Measurements from ENCODE around the gene GLS. TPM values are rescaled to one million over a fixed set of nuclear protein-coding genes. Genes with fewer than 3 reads are reported as not detected.

GLS gene
- total and polyA plus RNA-seq, 2 donors (not counting 3 experiments of a cell fraction or from before 2014, with no cell fraction given) = 49.0 to 183 TPM

DNA sequence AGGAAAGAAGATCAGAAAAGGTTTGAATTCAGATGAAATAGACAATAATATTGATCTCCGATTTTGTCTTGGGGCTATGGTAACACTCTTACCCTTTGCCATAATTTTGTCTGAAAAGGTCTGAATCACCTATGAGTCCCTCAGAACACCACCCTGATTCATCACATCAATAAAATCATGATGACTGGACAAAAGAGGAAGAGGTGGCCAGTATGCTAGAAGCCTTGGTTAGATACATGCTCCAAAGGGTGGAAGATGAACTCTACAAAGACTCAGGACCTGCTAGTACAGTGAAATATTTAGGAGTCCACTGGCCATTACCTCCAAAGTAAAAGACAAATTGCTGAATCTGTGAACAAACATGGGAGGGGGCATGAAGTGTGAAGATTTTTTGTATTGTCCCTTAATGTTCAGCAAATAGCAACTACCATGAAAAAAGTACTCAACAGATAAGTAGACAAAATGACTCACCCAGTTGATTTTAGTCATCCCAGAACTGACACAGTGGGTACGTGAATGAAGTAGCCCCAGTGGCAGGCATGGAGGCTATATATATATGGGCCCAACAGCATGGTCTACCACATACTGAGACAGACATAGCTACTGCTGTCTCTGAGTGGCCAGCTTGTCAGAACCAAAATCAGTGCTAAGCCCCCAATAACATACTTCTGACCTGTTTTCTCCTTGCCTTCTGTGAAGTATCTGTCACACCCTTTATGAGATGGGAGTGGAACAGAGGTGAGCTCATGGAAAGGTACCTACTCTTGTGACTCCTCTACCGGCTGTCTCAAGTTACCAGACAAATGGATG is 36.5 kb upstream of the GLS start:
- dilution Hi-C loops (cut with MboI; ENCODE audit: extremely low pct_ligation_motif_present, low sequenced_read_pairs) (no loop called here), intact Hi-C loops (cut with micrococcal nuclease) (no loop called here)
- Histone ChIP-seq H2AFZ (ENCODE audit: low read depth, low read length) (no peak overlapping the region), H3K4me2 (ENCODE audit: insufficient read depth, low read length) (no peak overlapping the region), H3K79me2 (ENCODE audit: control insufficient read depth, insufficient read depth, low read length) (no peaks in the 10 kb centered on the region), H3K36me3 (ENCODE audit: control insufficient read depth in 2 of 2, extremely low read depth in 1 of 2, insufficient read depth in 2 of 2, low read length in 2 of 2) (no peaks in the 10 kb centered on the region), H4K20me1 (replicated peaks; ENCODE audit: control insufficient read depth, extremely low read depth, insufficient read depth, low read length) (no peaks in the 10 kb centered on the region), H3K9me1 (replicated peaks; ENCODE audit: control insufficient read depth, extremely low read depth, insufficient read depth, low read length) (no peaks in the 10 kb centered on the region), H3K4me3 (replicated peaks in 1 of 3; ENCODE audit: insufficient read depth in 1 of 3, low read depth in 1 of 3, low read length in 3 of 3) (no peak overlapping the region), H3K27me3 (ENCODE audit: control insufficient read depth in 2 of 2, insufficient read depth in 2 of 2, low read length in 2 of 2) (no peaks in the 10 kb centered on the region), H3K27ac (ENCODE audit: insufficient read depth, low read depth, low read length) (no peak overlapping the region), H3K9me3 (replicated peaks; ENCODE audit: control insufficient read depth, insufficient read depth, low read length) (no peaks in the 10 kb centered on the region), H3K4me1 (ENCODE audit: control insufficient read depth, extremely low read depth, insufficient read depth, low read length) (peaks cover 12% of the 10 kb centered on the region), H3K9ac (replicated peaks; ENCODE audit: extremely low read depth, insufficient read depth, low read length) (no peak overlapping the region)
- ChIA-PET CTCF (no interaction called here), POLR2A (no interaction called here)
- TF ChIP-seq FOS (IDR thresholded peaks at IDR 0.05; ENCODE audit: borderline replicate concordance, insufficient read depth, low read length) = peak; percentile 25
- TF ChIP-seq, protein P1, sequence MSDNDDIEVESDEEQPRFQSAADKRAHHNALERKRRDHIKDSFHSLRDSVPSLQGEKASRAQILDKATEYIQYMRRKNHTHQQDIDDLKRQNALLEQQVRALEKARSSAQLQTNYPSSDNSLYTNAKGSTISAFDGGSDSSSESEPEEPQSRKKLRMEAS (IDR thresholded peaks at IDR 0.05; ENCODE audit: insufficient read depth, insufficient read length) = no peak
- no TSS peak for BruUV-seq (replicated peaks)
- FAIRE-seq (no peak), DNase-seq (ENCODE audit: low read depth, low spot score) (no peak)

DNA sequence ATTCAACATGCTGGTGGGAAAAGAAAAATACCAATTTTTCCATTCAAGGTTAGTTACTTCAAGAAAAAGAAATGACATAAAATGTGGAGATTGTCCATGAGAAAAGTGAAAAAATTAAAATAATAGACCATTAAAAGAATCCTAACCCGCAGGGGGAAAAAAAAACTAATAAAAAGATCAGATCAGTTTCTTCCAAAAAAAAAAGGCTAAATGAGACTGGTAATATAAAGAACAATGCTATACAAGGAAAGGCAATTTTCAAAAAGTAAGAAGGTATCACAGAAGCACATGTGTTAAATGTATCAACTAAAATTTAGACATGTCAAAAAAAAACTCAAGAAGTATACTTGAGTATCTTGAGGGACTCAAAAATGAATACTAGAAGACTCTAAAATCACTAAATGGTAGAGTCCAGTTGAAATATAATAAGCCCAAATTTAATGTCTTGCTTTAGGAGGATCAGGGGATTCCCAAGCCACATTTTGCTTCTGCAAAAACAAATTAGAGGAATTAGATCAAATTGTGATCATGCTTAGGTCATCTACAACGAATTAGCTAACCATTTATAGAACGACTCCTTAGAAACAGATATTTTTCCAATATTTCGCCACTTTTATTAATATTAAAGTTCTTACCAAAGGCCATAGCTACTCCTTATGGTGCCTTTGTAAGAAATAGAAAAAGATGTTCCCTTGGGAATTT is 35.8 kb upstream of the GLS start:
- no peak overlapping the region for H3K27ac ChIP-seq (ENCODE audit: insufficient read depth, low read depth, low read length)
- ChIA-PET CTCF (no interaction called here), POLR2A (no interaction called here)
- H3K79me2 ChIP-seq (ENCODE audit: control insufficient read depth, insufficient read depth, low read length) = no peaks in the 10 kb centered on the region
- no peaks in the 10 kb centered on the region for H3K27me3 ChIP-seq (ENCODE audit: control insufficient read depth in 2 of 2, insufficient read depth in 2 of 2, low read length in 2 of 2)
- H3K4me2 ChIP-seq (ENCODE audit: insufficient read depth, low read length) = no peak overlapping the region
- no peaks in the 10 kb centered on the region for H3K9me1 ChIP-seq (replicated peaks; ENCODE audit: control insufficient read depth, extremely low read depth, insufficient read depth, low read length)
- no peak overlapping the region for H2AFZ ChIP-seq (ENCODE audit: low read depth, low read length)
- H3K4me3 ChIP-seq (replicated peaks in 1 of 3; ENCODE audit: insufficient read depth in 1 of 3, low read depth in 1 of 3, low read length in 3 of 3) = no peak overlapping the region
- H4K20me1 ChIP-seq (replicated peaks; ENCODE audit: control insufficient read depth, extremely low read depth, insufficient read depth, low read length) = no peaks in the 10 kb centered on the region
- TF ChIP-seq POLR2AphosphoS5 (IDR thresholded peaks at IDR 0.05; ENCODE audit: insufficient read depth, low read depth, low read length) = no peak
- TF ChIP-seq, protein P2, sequence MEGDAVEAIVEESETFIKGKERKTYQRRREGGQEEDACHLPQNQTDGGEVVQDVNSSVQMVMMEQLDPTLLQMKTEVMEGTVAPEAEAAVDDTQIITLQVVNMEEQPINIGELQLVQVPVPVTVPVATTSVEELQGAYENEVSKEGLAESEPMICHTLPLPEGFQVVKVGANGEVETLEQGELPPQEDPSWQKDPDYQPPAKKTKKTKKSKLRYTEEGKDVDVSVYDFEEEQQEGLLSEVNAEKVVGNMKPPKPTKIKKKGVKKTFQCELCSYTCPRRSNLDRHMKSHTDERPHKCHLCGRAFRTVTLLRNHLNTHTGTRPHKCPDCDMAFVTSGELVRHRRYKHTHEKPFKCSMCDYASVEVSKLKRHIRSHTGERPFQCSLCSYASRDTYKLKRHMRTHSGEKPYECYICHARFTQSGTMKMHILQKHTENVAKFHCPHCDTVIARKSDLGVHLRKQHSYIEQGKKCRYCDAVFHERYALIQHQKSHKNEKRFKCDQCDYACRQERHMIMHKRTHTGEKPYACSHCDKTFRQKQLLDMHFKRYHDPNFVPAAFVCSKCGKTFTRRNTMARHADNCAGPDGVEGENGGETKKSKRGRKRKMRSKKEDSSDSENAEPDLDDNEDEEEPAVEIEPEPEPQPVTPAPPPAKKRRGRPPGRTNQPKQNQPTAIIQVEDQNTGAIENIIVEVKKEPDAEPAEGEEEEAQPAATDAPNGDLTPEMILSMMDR (IDR thresholded peaks at IDR 0.05; ENCODE audit: extremely low read depth in 1 of 2, insufficient read depth in 1 of 2, low read depth in 1 of 2, low read length in 2 of 2) = no peak
- TF ChIP-seq, protein P1 (IDR thresholded peaks at IDR 0.05; ENCODE audit: insufficient read depth, insufficient read length) = no peak
- TF ChIP-seq JUN (IDR thresholded peaks at IDR 0.05; ENCODE audit: borderline replicate concordance, insufficient read depth, insufficient read length, low read depth) = no peak
- no peak for TF ChIP-seq MYC (IDR thresholded peaks at IDR 0.05; ENCODE audit: low read depth, low read length)
- no peak for TF ChIP-seq GATA2 (IDR thresholded peaks at IDR 0.05; ENCODE audit: insufficient read depth, insufficient read length, low read depth, low read length)
- TF ChIP-seq POLR2A (IDR thresholded peaks at IDR 0.05; ENCODE audit: low read depth, low read length) = no peak
- no peaks in the 10 kb centered on the region for H3K36me3 ChIP-seq (ENCODE audit: control insufficient read depth in 2 of 2, extremely low read depth in 1 of 2, insufficient read depth in 2 of 2, low read length in 2 of 2)
- no peaks in the 10 kb centered on the region for H3K9me3 ChIP-seq (replicated peaks; ENCODE audit: control insufficient read depth, insufficient read depth, low read length)
- H3K4me1 ChIP-seq (ENCODE audit: control insufficient read depth, extremely low read depth, insufficient read depth, low read length) = peaks cover 12% of the 10 kb centered on the region
- BruUV-seq (replicated peaks) = no TSS peak
- H3K9ac ChIP-seq (replicated peaks; ENCODE audit: extremely low read depth, insufficient read depth, low read length) = no peak overlapping the region
- intact Hi-C loops (cut with micrococcal nuclease) (no loop called here), dilution Hi-C loops (cut with MboI; ENCODE audit: extremely low pct_ligation_motif_present, low sequenced_read_pairs) (no loop called here)
- DNase-seq (ENCODE audit: low read depth, low spot score) (no peak), FAIRE-seq (no peak)

Measured in endothelial cell of umbilical vein (primary cell).